ENCODE results near the gene ELMO2.

ELMO2 gene

GRCh38 chr20:46427384-46427783 lies 21.0 kb upstream of the ELMO2 start (continued):
- TF ChIP-seq ZNF777 (tag by site-specific recombination; IDR thresholded peaks at IDR 0.05; ENCODE audit: borderline replicate concordance) = no peak

- TF ChIP-seq ZNF426 (tag by site-specific recombination; IDR thresholded peaks at IDR 0.05) (no peak), ZNF624 (tag by site-specific recombination; IDR thresholded peaks at IDR 0.05) (no peak), SCRT2 (tag by site-specific recombination; IDR thresholded peaks at IDR 0.05) (no peak), ZNF311 (tag by site-specific recombination; IDR thresholded peaks at IDR 0.05; ENCODE audit: borderline replicate concordance) (no peak), ZNF488 (tag by site-specific recombination; IDR thresholded peaks at IDR 0.05) (no peak), OSR2 (tag by site-specific recombination; IDR thresholded peaks at IDR 0.05) (no peak), ZNF658 (tag by site-specific recombination; IDR thresholded peaks at IDR 0.05) (no peak), ZNF830 (tag by site-specific recombination; IDR thresholded peaks at IDR 0.05; ENCODE audit: low read depth) (no peak), ZBTB49 (tag by site-specific recombination; IDR thresholded peaks at IDR 0.05; ENCODE audit: low read depth) (no peak), ZFP69B (tag by site-specific recombination; IDR thresholded peaks at IDR 0.05) (no peak), ZNF18 (tag by site-specific recombination; IDR thresholded peaks at IDR 0.05) (no peak), RBAK (tag by site-specific recombination; IDR thresholded peaks at IDR 0.05) (no peak)
- no peaks in the 10 kb centered on the region for H3K36me3 ChIP-seq (ENCODE audit: control insufficient read depth in 2 of 2, insufficient read depth in 1 of 2, low read length in 2 of 2)
- no peak overlapping the region for H3K27ac ChIP-seq (ENCODE audit: extremely low read depth, low read depth, low read length)
- no peaks in the 10 kb centered on the region for H3K9me3 ChIP-seq (ENCODE audit: control insufficient read depth, insufficient read depth, low read depth, low read length)
- no peak overlapping the region for H3K4me3 ChIP-seq (ENCODE audit: low read depth, low read length)
- CTCF ChIA-PET = interaction anchor here (0.5 to 1.7 kb wide), 3 partner anchors 13 to 400 kb away, joined by 3 to 7 read pairs (median 3); no protein-coding TSS in a partner anchor
- POLR2A ChIA-PET = no interaction called here
- no peaks in the 10 kb centered on the region for H3K4me1 ChIP-seq (ENCODE audit: control insufficient read depth, insufficient read depth, low read length)
Observed at GRCh38 chr20:46423882-46424482, 17.6 kb upstream of the ELMO2 start.

- Histone ChIP-seq H3K9me3 (ENCODE audit: control insufficient read depth, insufficient read depth, low read depth, low read length) (no peaks in the 10 kb centered on the region), H3K4me3 (ENCODE audit: low read depth, low read length) (no peak overlapping the region), H3K4me1 (ENCODE audit: control insufficient read depth, insufficient read depth, low read length) (no peaks in the 10 kb centered on the region), H3K36me3 (ENCODE audit: control insufficient read depth in 2 of 2, insufficient read depth in 1 of 2, low read length in 2 of 2) (no peaks in the 10 kb centered on the region), H3K27ac (ENCODE audit: extremely low read depth, low read depth, low read length) (no peak overlapping the region)
- no peak for TF ChIP-seq ZNF404 (tag by site-specific recombination; IDR thresholded peaks at IDR 0.05)
- no peak for TF ChIP-seq ZNF433 (tag by site-specific recombination; IDR thresholded peaks at IDR 0.05; ENCODE audit: low read depth)
- ChIA-PET CTCF (interaction anchor here (1.1 to 1.7 kb wide), 2 partner anchors 10 to 14 kb away, joined by 5 to 7 read pairs; no protein-coding TSS in a partner anchor), POLR2A (no interaction called here)
Observed at GRCh38 chr20:46423342-46423741, 16.9 kb upstream of the ELMO2 start.

GRCh38 chr20:46420878-46421277 lies 14.5 kb upstream of the ELMO2 start:
- ChIA-PET POLR2A (no interaction called here), CTCF (interaction anchor here (1.2 to 1.5 kb wide), 3 partner anchors 9 to 17 kb away, joined by 3 to 4 read pairs (median 4); no protein-coding TSS in a partner anchor)
- H3K36me3 ChIP-seq (ENCODE audit: control insufficient read depth in 2 of 2, insufficient read depth in 1 of 2, low read length in 2 of 2) = no peaks in the 10 kb centered on the region
- no peak overlapping the region for H3K27ac ChIP-seq (ENCODE audit: extremely low read depth, low read depth, low read length)
- no peaks in the 10 kb centered on the region for H3K9me3 ChIP-seq (ENCODE audit: control insufficient read depth, insufficient read depth, low read depth, low read length)
- no peak overlapping the region for H3K4me3 ChIP-seq (ENCODE audit: low read depth, low read length)
- no peaks in the 10 kb centered on the region for H3K4me1 ChIP-seq (ENCODE audit: control insufficient read depth, insufficient read depth, low read length)
- no peak for TF ChIP-seq ZXDB (tag by site-specific recombination; IDR thresholded peaks at IDR 0.05)
- no peak for TF ChIP-seq ZBTB20 (tag by site-specific recombination; IDR thresholded peaks at IDR 0.05)
- no peak for TF ChIP-seq ZNF211 (tag by site-specific recombination; IDR thresholded peaks at IDR 0.05; ENCODE audit: low read depth)
- TF ChIP-seq ZNF658 (tag by site-specific recombination; IDR thresholded peaks at IDR 0.05) = no peak
- no peak for TF ChIP-seq ZNF580 (tag by site-specific recombination; IDR thresholded peaks at IDR 0.05)
- no peak for TF ChIP-seq ZBTB48 (tag by site-specific recombination; IDR thresholded peaks at IDR 0.05)
- TF ChIP-seq ZNF155 (tag by site-specific recombination; IDR thresholded peaks at IDR 0.05) = no peak
- no peak for TF ChIP-seq ZNF473 (tag by site-specific recombination; IDR thresholded peaks at IDR 0.05)
- no peak for TF ChIP-seq ZNF521 (tag by site-specific recombination; IDR thresholded peaks at IDR 0.05)
- TF ChIP-seq ZNF501 (tag by site-specific recombination; IDR thresholded peaks at IDR 0.05) = no peak
- no peak for TF ChIP-seq ZNF830 (tag by site-specific recombination; IDR thresholded peaks at IDR 0.05; ENCODE audit: low read depth)
- TF ChIP-seq YY2 (tag by site-specific recombination; IDR thresholded peaks at IDR 0.05) = no peak
- TF ChIP-seq HOXC10 (CRISPR knock-in tag; IDR thresholded peaks at IDR 0.05) = no peak

Data from HEK293 (cell line).